ENCODE data around the gene SPDYC.
A peak's percentile ranks its signal among the peaks of the same experiment; 100 is the strongest.
"Not testable (repeated sequence)": the region's sequence is repeated elsewhere in the genome, so short reads cannot be mapped to it uniquely, and the experiment has no call there.

Gene SPDYC

DNA sequence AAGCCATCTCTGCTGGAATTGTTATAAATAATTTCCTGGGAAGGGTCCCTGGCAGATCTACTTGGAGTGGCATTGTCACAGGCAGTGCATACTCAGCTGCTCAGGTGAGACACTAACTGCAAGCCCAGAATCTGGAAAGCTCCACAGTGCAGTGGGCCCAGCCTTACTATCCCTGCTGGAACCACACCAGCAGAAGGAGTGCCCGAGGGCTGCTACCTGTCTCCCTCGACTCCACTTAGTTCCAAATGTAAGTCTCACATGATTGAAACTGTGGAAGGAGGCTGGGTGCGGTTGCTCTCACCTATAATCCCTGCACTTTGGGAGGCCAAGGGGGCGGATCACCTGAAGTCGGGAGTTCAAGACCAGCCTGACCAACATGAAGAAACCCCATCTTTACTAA, 21.4 kb upstream of the SPDYC start:
- no peak for DNase-seq (ENCODE audit: low read depth)
- in situ Hi-C loops (cut with HindIII; ENCODE audit: low sequenced_read_pairs): no loop called here
- TF ChIP-seq, protein P1, sequence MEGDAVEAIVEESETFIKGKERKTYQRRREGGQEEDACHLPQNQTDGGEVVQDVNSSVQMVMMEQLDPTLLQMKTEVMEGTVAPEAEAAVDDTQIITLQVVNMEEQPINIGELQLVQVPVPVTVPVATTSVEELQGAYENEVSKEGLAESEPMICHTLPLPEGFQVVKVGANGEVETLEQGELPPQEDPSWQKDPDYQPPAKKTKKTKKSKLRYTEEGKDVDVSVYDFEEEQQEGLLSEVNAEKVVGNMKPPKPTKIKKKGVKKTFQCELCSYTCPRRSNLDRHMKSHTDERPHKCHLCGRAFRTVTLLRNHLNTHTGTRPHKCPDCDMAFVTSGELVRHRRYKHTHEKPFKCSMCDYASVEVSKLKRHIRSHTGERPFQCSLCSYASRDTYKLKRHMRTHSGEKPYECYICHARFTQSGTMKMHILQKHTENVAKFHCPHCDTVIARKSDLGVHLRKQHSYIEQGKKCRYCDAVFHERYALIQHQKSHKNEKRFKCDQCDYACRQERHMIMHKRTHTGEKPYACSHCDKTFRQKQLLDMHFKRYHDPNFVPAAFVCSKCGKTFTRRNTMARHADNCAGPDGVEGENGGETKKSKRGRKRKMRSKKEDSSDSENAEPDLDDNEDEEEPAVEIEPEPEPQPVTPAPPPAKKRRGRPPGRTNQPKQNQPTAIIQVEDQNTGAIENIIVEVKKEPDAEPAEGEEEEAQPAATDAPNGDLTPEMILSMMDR (IDR thresholded peaks at IDR 0.05; ENCODE audit: low read depth, low read length, missing control alignments): no peak
- H3K4me3 ChIP-seq (ENCODE audit: low read depth, low read length): no peak overlapping the region

DNA sequence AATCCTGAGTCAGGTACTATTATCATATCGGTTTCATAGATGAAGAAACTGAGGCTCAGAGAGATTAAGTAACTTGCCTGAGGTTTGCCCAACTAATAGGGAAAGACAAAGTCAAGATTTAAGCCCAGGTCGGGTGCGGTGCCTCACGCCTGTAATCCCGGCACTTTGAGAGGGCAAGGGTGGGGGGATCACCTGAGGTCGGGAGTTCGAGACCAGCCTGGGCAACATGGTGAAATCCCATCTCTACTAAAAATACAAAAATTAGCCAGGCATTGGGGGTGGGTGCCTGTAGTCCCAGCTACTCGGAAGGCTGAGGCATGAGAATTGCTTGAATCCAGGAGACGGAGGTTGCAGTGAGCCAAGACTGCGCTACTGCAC, 19.9 kb upstream of the SPDYC start:
- DNase-seq (ENCODE audit: low read depth); H3K4me3 ChIP-seq (ENCODE audit: low read depth, low read length); in situ Hi-C loops (cut with HindIII; ENCODE audit: low sequenced_read_pairs): not testable (repeated sequence)

DNA sequence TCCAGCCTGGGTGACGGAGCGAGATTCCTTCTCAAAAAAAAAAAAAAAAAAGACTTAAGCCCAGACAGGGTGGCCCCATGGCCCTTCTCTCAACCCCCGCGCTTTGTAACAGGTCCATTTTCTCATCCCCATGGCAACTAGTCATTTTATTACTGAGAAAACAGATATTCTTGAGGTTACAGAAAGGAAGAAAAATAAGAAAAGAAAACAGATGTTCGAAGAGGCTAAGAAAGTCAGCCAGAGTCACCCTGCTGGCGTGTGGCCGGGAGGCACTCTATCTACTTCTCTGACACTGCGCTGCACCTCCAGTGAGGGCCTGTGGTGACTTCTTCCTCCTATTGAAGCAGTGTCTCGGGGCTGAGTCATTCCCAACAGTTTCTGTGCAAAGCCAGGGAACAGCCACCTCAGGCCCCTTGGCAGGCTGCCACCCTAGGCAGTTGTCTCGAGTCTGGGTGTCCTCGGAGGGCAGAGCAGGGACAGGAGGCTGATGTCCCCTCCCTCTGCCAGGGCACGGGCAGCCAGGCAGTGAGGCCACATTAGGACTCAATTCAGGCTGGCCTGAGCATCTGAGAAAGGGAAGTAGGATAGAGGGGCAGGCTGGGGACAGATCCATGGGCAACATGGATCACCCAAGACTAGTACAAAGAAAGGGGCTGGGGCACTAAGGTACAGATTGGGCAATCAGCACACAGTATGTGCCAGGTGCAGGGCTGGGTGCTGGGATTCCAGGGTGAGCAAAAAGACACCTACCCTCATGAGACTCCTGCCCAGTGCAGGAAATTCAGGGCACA, 19.3 kb upstream of the SPDYC start:
- no peak overlapping the region for H3K4me3 ChIP-seq (ENCODE audit: low read depth, low read length)
- in situ Hi-C loops (cut with HindIII; ENCODE audit: low sequenced_read_pairs): no loop called here
- TF ChIP-seq, protein P1 (IDR thresholded peaks at IDR 0.05; ENCODE audit: low read depth, low read length, missing control alignments): no peak
- peak; percentile 34 for DNase-seq (ENCODE audit: low read depth)

DNA sequence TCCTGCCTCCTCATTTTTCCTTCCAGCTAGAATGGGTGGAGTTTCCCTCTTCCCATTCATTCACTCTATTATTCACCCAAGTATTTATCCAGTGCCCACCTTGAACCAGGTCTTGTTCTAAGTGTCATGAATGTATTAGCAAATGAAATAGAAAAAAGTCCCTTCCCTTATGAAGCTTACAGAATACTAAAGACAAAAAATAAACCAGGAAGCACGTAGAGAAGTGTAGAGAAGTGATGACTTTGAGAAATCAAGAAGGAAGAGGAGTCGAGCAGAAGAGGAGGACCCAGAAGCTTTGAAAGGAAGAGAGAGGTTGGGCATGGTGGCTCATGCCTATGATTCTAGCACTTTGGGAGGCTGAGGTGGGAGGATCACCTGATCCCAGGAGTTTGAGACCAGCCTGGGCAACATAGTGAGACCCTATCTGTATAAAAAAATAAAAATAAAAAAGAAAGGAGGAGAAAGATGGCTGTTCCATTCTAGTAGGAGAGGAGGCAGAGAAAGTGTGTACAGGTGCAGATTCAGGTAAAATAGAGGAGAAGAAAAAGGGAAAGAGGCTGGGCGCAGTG, 18.6 kb upstream of the SPDYC start:
- no peak for DNase-seq (ENCODE audit: low read depth)
- no peak overlapping the region for H3K4me3 ChIP-seq (ENCODE audit: low read depth, low read length)
- TF ChIP-seq, protein P1 (IDR thresholded peaks at IDR 0.05; ENCODE audit: low read depth, low read length, missing control alignments): no peak
- in situ Hi-C loops (cut with HindIII; ENCODE audit: low sequenced_read_pairs): no loop called here

DNA sequence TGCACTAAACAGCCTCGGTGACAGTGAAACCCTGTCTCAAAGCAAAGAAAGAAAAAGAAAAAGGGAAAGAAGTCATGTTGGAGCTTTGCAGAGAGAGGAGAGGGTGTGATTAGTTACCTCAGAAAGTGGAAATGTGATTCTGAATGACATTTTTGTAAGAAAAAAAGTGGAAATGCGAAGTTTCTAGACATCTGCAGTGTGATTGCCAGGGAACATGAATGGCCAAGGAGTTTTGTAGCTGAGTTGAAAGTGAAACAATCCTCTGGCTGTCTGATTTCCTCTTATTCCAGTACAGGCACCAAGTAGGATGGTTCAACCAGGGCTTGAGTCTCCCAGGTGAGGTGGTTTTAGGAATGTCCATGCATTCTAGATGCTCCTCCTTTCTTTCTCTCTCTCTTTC, 17.9 kb upstream of the SPDYC start:
- no peak for DNase-seq (ENCODE audit: low read depth)
- in situ Hi-C loops (cut with HindIII; ENCODE audit: low sequenced_read_pairs): no loop called here
- no peak overlapping the region for H3K4me3 ChIP-seq (ENCODE audit: low read depth, low read length)
- TF ChIP-seq, protein P1 (IDR thresholded peaks at IDR 0.05; ENCODE audit: low read depth, low read length, missing control alignments): no peak

DNA sequence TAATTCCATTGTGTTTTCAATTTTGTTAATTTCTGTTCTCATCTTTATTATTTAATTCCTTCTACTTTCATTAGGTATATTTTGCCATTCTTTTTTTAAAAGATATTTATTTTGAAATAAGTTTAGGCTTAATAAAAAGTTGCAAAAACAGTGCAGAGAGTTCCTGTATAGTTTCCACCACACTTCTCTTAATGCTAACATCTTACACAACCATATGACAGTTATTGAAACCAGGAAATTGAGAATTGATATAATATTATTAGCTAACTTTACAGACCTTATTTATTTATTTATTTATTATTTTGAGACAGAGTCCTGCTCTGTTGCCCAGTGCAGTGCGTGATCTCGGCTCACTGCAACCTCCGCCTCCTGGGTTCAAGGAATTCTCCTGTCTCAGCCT, 13.8 kb upstream of the SPDYC start:
- TF ChIP-seq, protein P1 (IDR thresholded peaks at IDR 0.05; ENCODE audit: low read depth, low read length, missing control alignments): no peak
- DNase-seq (ENCODE audit: low read depth): no peak
- no peak overlapping the region for H3K4me3 ChIP-seq (ENCODE audit: low read depth, low read length)
- in situ Hi-C loops (cut with HindIII; ENCODE audit: low sequenced_read_pairs): no loop called here

DNA sequence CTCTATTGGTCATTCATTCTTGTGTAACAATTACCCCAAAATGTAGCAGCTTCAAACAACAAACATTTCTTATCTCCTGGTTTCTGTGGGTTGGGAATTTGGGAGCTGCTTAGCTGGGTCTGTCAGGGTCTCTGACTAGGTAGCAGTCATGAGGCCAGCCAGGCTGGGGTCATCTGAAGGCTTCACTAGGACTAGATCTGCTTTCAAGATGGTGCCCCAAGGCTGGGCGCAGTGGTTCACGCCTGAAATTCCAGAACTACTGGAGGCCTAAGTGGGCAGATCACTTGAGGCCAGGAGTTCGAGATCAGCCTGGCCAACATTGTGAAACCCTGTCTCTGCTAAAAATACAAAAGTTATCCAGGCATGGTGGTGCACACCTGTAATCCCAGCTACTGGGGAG, 13.1 kb upstream of the SPDYC start:
- H3K4me3 ChIP-seq (ENCODE audit: low read depth, low read length): no peak overlapping the region
- in situ Hi-C loops (cut with HindIII; ENCODE audit: low sequenced_read_pairs): no loop called here
- DNase-seq (ENCODE audit: low read depth): no peak
- TF ChIP-seq, protein P1 (IDR thresholded peaks at IDR 0.05; ENCODE audit: low read depth, low read length, missing control alignments): no peak
